PC-3 (cell line): ENCODE results near the gene CABP1. TPM values are rescaled to one million over a fixed set of nuclear protein-coding genes. Genes with fewer than 3 reads are reported as not detected.
A peak's percentile ranks its signal among the peaks of the same experiment; 100 is the strongest.

Source experiments
- ATAC-seq: fragments of 200-7000 bp; cut with Tn5 transposase; 2 replicates; pipeline ENCODE4 v1.9.1; 2020; ENCODE audit warnings: mild to moderate bottlenecking, moderate library complexity
- BruUV-seq: library from RNA; stranded (reverse); fragments of 400-500 nt; replicated peaks from 2 replicates; lab custom pipeline; 2021; lab: Mats Ljungman, UMichigan
- CTCF ChIA-PET: fragments of 300-600 bp; sonication (Branson Sonifier 250); formaldehyde crosslinking; loops from one replicate; lab custom pipeline; 2022; ENCODE audit warnings: antibody characterized with exemption; lab: Charles Lee
- POLR2A ChIA-PET: fragments of 300-600 bp; sonication (Branson Sonifier 250); formaldehyde crosslinking; loops from one replicate; lab custom pipeline; 2022; ENCODE audit warnings: antibody characterized with exemption; ENCODE audit not compliant: unreplicated experiment; lab: Charles Lee
- DNase-seq: peaks from one replicate; pipeline ENCODE4 v3.0.0-alpha.2; 2015
- H2AFZ ChIP-seq: fragments of 300-600 bp; sonication (generic); 2 replicates; pipeline ENCODE4 v1.6.0; 2016; ENCODE audit warnings: antibody characterized with exemption, low read length
- H3F3A ChIP-seq: fragments of 300-600 bp; sonication (generic); one replicate; pipeline ENCODE4 v1.6.0; 2017; ENCODE audit warnings: antibody characterized with exemption, low read length, control low read depth, mild to moderate bottlenecking; ENCODE audit not compliant: unreplicated experiment
- H3K27ac ChIP-seq: fragments of 300-600 bp; sonication (generic); 2 replicates; pipeline ENCODE4 v1.5.1; 2016; ENCODE audit warnings: mild to moderate bottlenecking, low read length
- H3K27me3 ChIP-seq: fragments of 300-600 bp; sonication (generic); 2 replicates; pipeline ENCODE4 v1.6.1; 2016; ENCODE audit warnings: low read length, mixed read lengths
- H3K36me3 ChIP-seq: fragments of 300-600 bp; sonication (generic); 2 replicates; pipeline ENCODE4 v1.6.1; 2016; ENCODE audit warnings: low read depth, mixed run types, low read length, mixed read lengths
- H3K4me1 ChIP-seq: fragments of 300-600 bp; sonication (generic); 2 replicates; pipeline ENCODE4 v1.5.1; 2016; ENCODE audit warnings: low read length; ENCODE audit not compliant: insufficient read depth
- H3K4me2 ChIP-seq: fragments of 300-600 bp; sonication (generic); 2 replicates; pipeline ENCODE4 v1.6.0; 2016; ENCODE audit warnings: low read length
- H3K4me3 ChIP-seq: fragments of 300-600 bp; sonication (generic); 2 replicates; pipeline ENCODE4 v1.5.1; 2016; ENCODE audit warnings: mild to moderate bottlenecking, low read length, mixed read lengths
- H3K79me2 ChIP-seq: fragments of 300-600 bp; sonication (generic); 2 replicates; pipeline ENCODE4 v1.6.1; 2017; ENCODE audit warnings: low read length, mixed read lengths
- H3K9ac ChIP-seq: fragments of 300-600 bp; sonication (generic); 2 replicates; pipeline ENCODE4 v1.6.0; 2016; ENCODE audit warnings: mild to moderate bottlenecking, low read length
- H3K9me2 ChIP-seq: fragments of 300-600 bp; sonication (generic); replicated peaks from 2 replicates; pipeline ENCODE4 v1.6.1; 2016; ENCODE audit warnings: mixed run types, low read length, mixed read lengths
- H3K9me3 ChIP-seq: fragments of 300-600 bp; sonication (generic); 2 replicates; pipeline ENCODE4 v1.6.1; 2016; ENCODE audit warnings: low read length, mixed read lengths
- H4K20me1 ChIP-seq: fragments of 300-600 bp; sonication (generic); 2 replicates; pipeline ENCODE4 v1.6.1; 2016; ENCODE audit warnings: low read length, mixed read lengths
- EZH2 ChIP-seq: fragments of 300-600 bp; sonication (generic); IDR thresholded peaks from one replicate; pipeline ENCODE4 v1.6.1; 2017; ENCODE audit warnings: antibody characterized with exemption, mild to moderate bottlenecking, low read length; ENCODE audit not compliant: unreplicated experiment
- EZH2phosphoT487 ChIP-seq: fragments of 300-600 bp; sonication (generic); IDR thresholded peaks from 2 replicates; pipeline ENCODE4 v1.6.1; 2018; ENCODE audit warnings: mild to moderate bottlenecking, antibody characterized with exemption, low read length, borderline replicate concordance
- intact Hi-C: fragments of 100-400 bp; cut with micrococcal nuclease; formaldehyde crosslinking; loops from 2 replicates; pipeline ENCODE4 v1.9.0; 2023
- total RNA-seq: library from RNA; depleted of rRNA; stranded (reverse); fragments of >200 nt; gene quantifications from 2 replicates; pipeline ENCODE4 v1.2.3, GENCODE V29; 2014
- TF ChIP-seq, protein P1 (sequence below): fragments of 300-600 bp; sonication (generic); conservative IDR thresholded peaks from 2 replicates; pipeline ENCODE4 v1.5.1; 2017; ENCODE audit warnings: antibody characterized with exemption, low read depth, mild to moderate bottlenecking, low read length

The CABP1 gene
- total RNA-seq, 1 experiment from 2014 or later, result not detected

DNA sequence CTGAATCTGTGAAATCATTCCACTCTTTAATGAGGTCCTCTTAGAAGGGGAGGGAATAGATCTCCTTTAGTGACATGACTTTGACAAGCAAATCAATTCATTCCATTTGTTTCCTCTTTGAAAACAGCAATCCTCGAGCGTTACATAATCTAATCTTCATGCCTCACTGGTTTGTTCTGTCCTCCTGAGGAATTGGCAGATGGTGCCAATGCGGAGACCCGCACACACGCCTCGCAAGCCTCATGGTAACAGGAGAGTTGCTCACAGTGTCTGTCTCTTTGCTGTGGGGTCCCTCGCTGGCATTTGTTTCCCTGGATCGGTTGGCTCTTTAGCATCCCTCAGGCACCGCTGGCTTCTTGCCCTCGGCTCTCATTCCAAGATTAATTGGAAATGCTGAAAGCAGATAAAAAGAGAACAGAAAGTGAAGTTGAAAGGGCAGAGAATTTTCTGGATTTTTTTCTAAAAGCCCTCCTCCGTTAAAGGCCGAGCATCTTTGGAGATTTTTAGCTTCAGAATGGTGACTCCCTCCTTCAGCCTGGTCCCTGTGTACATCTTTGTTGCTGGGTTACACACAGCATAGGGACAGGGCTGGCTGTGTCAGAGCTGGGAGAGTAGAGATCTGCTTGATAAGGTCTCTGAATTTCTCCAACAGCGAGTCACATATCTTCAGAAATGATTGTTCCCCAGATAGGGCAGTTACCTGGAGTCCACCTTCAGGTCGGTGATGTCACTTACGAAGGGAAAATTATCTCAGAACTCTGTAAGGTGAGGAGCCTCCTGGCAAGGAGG, 10.1 kb upstream of the CABP1 start:
- CTCF ChIA-PET, result no interaction called here
- no TSS peak for BruUV-seq
- no peaks in the 10 kb centered on the region for H3F3A ChIP-seq
- no peak overlapping the region for H2AFZ ChIP-seq
- TF ChIP-seq EZH2phosphoT487 (no peak), EZH2 (no peak)
- TF ChIP-seq, protein P1, sequence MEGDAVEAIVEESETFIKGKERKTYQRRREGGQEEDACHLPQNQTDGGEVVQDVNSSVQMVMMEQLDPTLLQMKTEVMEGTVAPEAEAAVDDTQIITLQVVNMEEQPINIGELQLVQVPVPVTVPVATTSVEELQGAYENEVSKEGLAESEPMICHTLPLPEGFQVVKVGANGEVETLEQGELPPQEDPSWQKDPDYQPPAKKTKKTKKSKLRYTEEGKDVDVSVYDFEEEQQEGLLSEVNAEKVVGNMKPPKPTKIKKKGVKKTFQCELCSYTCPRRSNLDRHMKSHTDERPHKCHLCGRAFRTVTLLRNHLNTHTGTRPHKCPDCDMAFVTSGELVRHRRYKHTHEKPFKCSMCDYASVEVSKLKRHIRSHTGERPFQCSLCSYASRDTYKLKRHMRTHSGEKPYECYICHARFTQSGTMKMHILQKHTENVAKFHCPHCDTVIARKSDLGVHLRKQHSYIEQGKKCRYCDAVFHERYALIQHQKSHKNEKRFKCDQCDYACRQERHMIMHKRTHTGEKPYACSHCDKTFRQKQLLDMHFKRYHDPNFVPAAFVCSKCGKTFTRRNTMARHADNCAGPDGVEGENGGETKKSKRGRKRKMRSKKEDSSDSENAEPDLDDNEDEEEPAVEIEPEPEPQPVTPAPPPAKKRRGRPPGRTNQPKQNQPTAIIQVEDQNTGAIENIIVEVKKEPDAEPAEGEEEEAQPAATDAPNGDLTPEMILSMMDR, result no peak
- H3K27me3 ChIP-seq, result no peaks in the 10 kb centered on the region; the same call in 1 of the 2 replicates
- ATAC-seq (no peak), DNase-seq (no peak)
- H3K9ac ChIP-seq, result no peak overlapping the region
- no peak overlapping the region for H3K27ac ChIP-seq
- no peaks in the 10 kb centered on the region for H4K20me1 ChIP-seq
- H3K9me2 ChIP-seq, result no peaks in the 10 kb centered on the region
- H3K9me3 ChIP-seq, result no peaks in the 10 kb centered on the region
- no peaks in the 10 kb centered on the region for H3K36me3 ChIP-seq
- intact Hi-C loops, result no loop called here
- no peaks in the 10 kb centered on the region for H3K4me1 ChIP-seq
- H3K4me3 ChIP-seq, result no peak overlapping the region
- POLR2A ChIA-PET, result no interaction called here
- no peaks in the 10 kb centered on the region for H3K79me2 ChIP-seq
- no peak overlapping the region for H3K4me2 ChIP-seq

DNA sequence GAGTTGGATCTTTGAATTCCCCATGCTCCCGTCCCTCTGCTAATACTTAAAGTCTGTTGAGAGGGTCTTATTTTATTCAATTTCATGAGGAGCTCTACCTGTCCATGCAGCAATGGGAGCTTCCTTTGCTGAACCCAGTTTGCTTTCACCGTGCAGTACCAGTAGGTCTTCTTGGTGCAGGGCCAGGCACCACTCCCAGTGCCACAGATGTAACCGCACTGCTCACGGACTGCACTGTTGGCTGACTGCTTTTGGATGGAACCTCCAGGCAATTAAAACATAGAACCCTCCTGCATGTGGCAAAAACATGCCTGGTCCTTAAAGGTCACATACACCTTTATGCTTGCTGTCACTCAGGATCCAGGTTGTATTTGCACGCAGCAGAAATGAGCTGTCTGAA, 9.3 kb upstream of the CABP1 start:
- TF ChIP-seq EZH2, result no peak
- no peak for TF ChIP-seq EZH2phosphoT487

DNA sequence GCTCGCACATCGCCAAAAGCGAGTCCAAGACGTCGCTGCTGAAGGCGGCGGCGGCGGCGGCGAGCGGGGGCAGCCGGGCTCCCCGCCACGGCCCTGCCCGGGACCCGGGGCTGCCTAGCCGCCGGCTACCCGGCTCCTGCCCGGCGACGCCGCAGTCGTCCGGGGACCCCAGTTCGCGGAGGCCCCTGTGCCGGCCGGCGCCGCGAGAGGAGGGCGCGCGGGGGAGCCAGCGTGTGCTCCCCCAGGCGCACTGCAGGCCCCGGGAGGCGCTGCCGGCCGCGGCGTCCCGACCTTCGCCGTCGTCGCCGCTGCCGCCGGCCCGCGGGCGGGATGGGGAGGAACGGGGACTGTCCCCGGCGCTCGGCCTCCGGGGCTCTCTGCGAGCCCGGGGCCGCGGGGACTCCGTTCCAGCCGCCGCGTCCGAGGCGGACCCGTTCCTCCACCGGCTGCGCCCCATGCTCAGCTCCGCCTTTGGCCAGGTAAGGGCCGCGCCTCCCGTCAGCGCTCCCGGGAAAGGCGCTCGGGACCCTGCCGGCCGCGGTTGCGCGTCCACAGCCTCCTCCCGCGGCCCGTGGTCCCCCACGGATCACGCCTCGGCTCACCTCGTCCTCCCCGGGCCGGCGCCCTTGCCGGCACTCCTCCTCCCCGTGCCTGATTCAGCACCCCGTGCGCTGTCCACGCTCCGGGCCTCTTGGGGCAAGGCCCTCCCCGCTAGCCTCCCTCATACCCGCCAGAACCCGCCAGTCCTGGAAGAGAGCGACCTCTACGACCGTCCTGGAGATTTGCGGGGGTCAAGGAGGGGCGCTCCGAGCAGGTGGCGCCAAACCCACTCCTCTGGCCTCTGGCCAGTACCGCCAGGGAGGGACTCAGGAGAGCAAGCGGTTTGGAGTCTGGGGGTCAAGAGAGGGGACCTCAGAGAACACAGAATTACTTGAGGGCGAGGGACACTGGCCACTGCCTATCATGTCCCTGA, 721 bp downstream of the CABP1 start:
- peak; percentile 86 for TF ChIP-seq EZH2
- 0 out of 2 replicates have a peak, but pooled peaks have one; percentile 30 for TF ChIP-seq EZH2phosphoT487
- TF ChIP-seq, protein P1, result no peak
- Histone ChIP-seq H3K27me3 (peaks cover 31% of the 10 kb centered on the region), H3K4me1 (no peaks in the 10 kb centered on the region), H3F3A (no peaks in the 10 kb centered on the region), H3K36me3 (no peaks in the 10 kb centered on the region), H2AFZ (peak overlapping the region; percentile 28; the same call in 1 of the 2 replicates), H3K9ac (no peak overlapping the region), H4K20me1 (no peaks in the 10 kb centered on the region), H3K4me2 (peak overlapping the region; percentile 82), H3K27ac (no peak overlapping the region), H3K9me3 (no peaks in the 10 kb centered on the region), H3K9me2 (no peaks in the 10 kb centered on the region), H3K79me2 (no peaks in the 10 kb centered on the region), H3K4me3 (peak overlapping the region; percentile 61; the same call in 1 of the 2 replicates)
- DNase-seq (peak; percentile 63), ATAC-seq (peak; percentile 81)
- POLR2A ChIA-PET, result no interaction called here
- BruUV-seq, result no TSS peak
- CTCF ChIA-PET, result no interaction called here
- intact Hi-C loops, result no loop called here

More for the DNA sequence above, 9.3 kb upstream of the CABP1 start:
- Histone ChIP-seq H3F3A (no peaks in the 10 kb centered on the region), H4K20me1 (no peaks in the 10 kb centered on the region), H2AFZ (no peak overlapping the region), H3K4me1 (no peaks in the 10 kb centered on the region), H3K9me2 (no peaks in the 10 kb centered on the region), H3K79me2 (no peaks in the 10 kb centered on the region), H3K36me3 (no peaks in the 10 kb centered on the region), H3K27ac (no peak overlapping the region), H3K27me3 (no peaks in the 10 kb centered on the region; the same call in 1 of the 2 replicates), H3K9me3 (no peaks in the 10 kb centered on the region), H3K4me2 (no peak overlapping the region), H3K9ac (no peak overlapping the region), H3K4me3 (no peak overlapping the region)
- ChIA-PET POLR2A (no interaction called here), CTCF (no interaction called here)
- DNase-seq, result no peak
- BruUV-seq, result no TSS peak
- no peak for ATAC-seq
- intact Hi-C loops, result no loop called here
